SK-N-SH treated with all-trans-retinoic acid at 6 μM for 48 hours (cell line): ENCODE results near the gene CYP2A6.

ENCODE experiments used
- ATAC-seq: fragments of 200-7000 bp; cut with Tn5 transposase; 3 replicates; pipeline ENCODE4 v1.9.1; 2020; ENCODE audit warnings: mild to moderate bottlenecking, moderate library complexity
- ARNTL ChIP-seq: fragments of 450-650 bp; formaldehyde crosslinking; IDR thresholded peaks from 2 replicates; pipeline ENCODE4 v1.5.0; 2020; ENCODE audit warnings: low read depth, mild to moderate bottlenecking, moderate library complexity, borderline replicate concordance
- BACH2 ChIP-seq: fragments of 250-450 bp; sonication (Bioruptor Pico); IDR thresholded peaks from 2 replicates; pipeline ENCODE4 v1.9.0; 2021; ENCODE audit warnings: mild to moderate bottlenecking, borderline replicate concordance
- CREB5 ChIP-seq: fragments of 250-450 bp; sonication (Bioruptor Pico); IDR thresholded peaks from 2 replicates; pipeline ENCODE4 v1.5.1; 2020; ENCODE audit warnings: low read depth, mild to moderate bottlenecking, moderate library complexity
- CSDC2 ChIP-seq: fragments of 250-450 bp; sonication (Bioruptor Pico); IDR thresholded peaks from 2 replicates; pipeline ENCODE4 v1.5.0; 2020; ENCODE audit warnings: mild to moderate bottlenecking, moderate library complexity
- CSRNP3 ChIP-seq: fragments of 250-450 bp; sonication (Bioruptor Pico); IDR thresholded peaks from 2 replicates; pipeline ENCODE4 v1.5.1; 2021; ENCODE audit warnings: mild to moderate bottlenecking, moderate library complexity
- ESRRG ChIP-seq: fragments of 250-450 bp; sonication (Bioruptor Pico); IDR thresholded peaks from 2 replicates; pipeline ENCODE4 v1.6.1; 2021; ENCODE audit warnings: mild to moderate bottlenecking
- GLIS3 ChIP-seq: fragments of 250-450 bp; sonication (Bioruptor Pico); IDR thresholded peaks from 2 replicates; pipeline ENCODE4 v1.5.0; 2020; ENCODE audit warnings: mild to moderate bottlenecking, moderate library complexity
- ISL1 ChIP-seq: fragments of 250-450 bp; sonication (Bioruptor Pico); IDR thresholded peaks from 2 replicates; pipeline ENCODE4 v2.1.2; 2022; ENCODE audit warnings: mild to moderate bottlenecking, moderate library complexity
- PATZ1 ChIP-seq: fragments of 250-450 bp; sonication (Bioruptor Pico); IDR thresholded peaks from 2 replicates; pipeline ENCODE4 v1.8.0; 2020; ENCODE audit warnings: mild to moderate bottlenecking, moderate library complexity, borderline replicate concordance
- POU6F1 ChIP-seq: fragments of 250-450 bp; sonication (Bioruptor Pico); IDR thresholded peaks from 2 replicates; pipeline ENCODE4 v1.8.0; 2021; ENCODE audit warnings: low read depth, mild to moderate bottlenecking, moderate library complexity, borderline replicate concordance
- PPARA ChIP-seq: fragments of 250-450 bp; sonication (Bioruptor Pico); IDR thresholded peaks from 2 replicates; pipeline ENCODE4 v1.5.0; 2020; ENCODE audit warnings: mild to moderate bottlenecking, borderline replicate concordance
- RARB ChIP-seq: fragments of 250-450 bp; sonication (Bioruptor Pico); IDR thresholded peaks from 2 replicates; pipeline ENCODE4 v1.8.0; 2021; ENCODE audit warnings: mild to moderate bottlenecking, moderate library complexity
- SNAI2 ChIP-seq: fragments of 250-450 bp; sonication (Bioruptor Pico); IDR thresholded peaks from 2 replicates; pipeline ENCODE4 v1.5.0; 2020; ENCODE audit warnings: mild to moderate bottlenecking, moderate library complexity
- TOX ChIP-seq: fragments of 250-450 bp; sonication (Bioruptor Pico); IDR thresholded peaks from 2 replicates; pipeline ENCODE4 v1.8.0; 2021; ENCODE audit warnings: mild to moderate bottlenecking, moderate library complexity, borderline replicate concordance
- TSHZ2 ChIP-seq: fragments of 250-450 bp; sonication (Bioruptor Pico); IDR thresholded peaks from 2 replicates; pipeline ENCODE4 v1.5.0; 2020; ENCODE audit warnings: mild to moderate bottlenecking, moderate library complexity
- ZC3H10 ChIP-seq: fragments of 250-450 bp; sonication (Bioruptor Pico); IDR thresholded peaks from 2 replicates; pipeline ENCODE4 v1.5.1; 2021; ENCODE audit warnings: mild to moderate bottlenecking, moderate library complexity
- ZFP3 ChIP-seq: fragments of 250-450 bp; sonication (Bioruptor Pico); IDR thresholded peaks from 2 replicates; pipeline ENCODE4 v1.5.0; 2020; ENCODE audit warnings: mild to moderate bottlenecking, moderate library complexity
- ZFP30 ChIP-seq: fragments of 450-650 bp; formaldehyde crosslinking; IDR thresholded peaks from 2 replicates; pipeline ENCODE4 v1.5.0; 2022; ENCODE audit warnings: mild to moderate bottlenecking, moderate library complexity
- ZNF565 ChIP-seq: fragments of 450-650 bp; formaldehyde crosslinking; conservative IDR thresholded peaks from 2 replicates; pipeline ENCODE4 v1.5.0; 2020; ENCODE audit warnings: low read depth, mild to moderate bottlenecking, moderate library complexity
- ZNF8 ChIP-seq: fragments of 450-650 bp; formaldehyde crosslinking; IDR thresholded peaks from 2 replicates; pipeline ENCODE4 v1.5.0; 2020; ENCODE audit warnings: mild to moderate bottlenecking, moderate library complexity

CYP2A6 gene

GRCh38 chr19:40801426-40802299 lies 48.6 kb downstream of the CYP2A6 start:
- no peak for TF ChIP-seq PATZ1 (CRISPR knock-in tag)
- no peak for TF ChIP-seq TOX
- TF ChIP-seq CSRNP3 (CRISPR knock-in tag): no peak
- no peak for TF ChIP-seq PPARA
- TF ChIP-seq BACH2: no peak
- TF ChIP-seq GLIS3 (CRISPR knock-in tag): no peak
- TF ChIP-seq RARB (CRISPR knock-in tag): no peak
- TF ChIP-seq CSDC2 (CRISPR knock-in tag): no peak
- no peak for TF ChIP-seq ZFP3
- no peak for TF ChIP-seq ZC3H10 (CRISPR knock-in tag)
- no peak for TF ChIP-seq ESRRG (CRISPR knock-in tag)
- no peak for TF ChIP-seq CREB5
- TF ChIP-seq ZNF565 (CRISPR knock-in tag): no peak
- no peak for TF ChIP-seq TSHZ2 (CRISPR knock-in tag)
- TF ChIP-seq ZNF8: no peak
- TF ChIP-seq ZFP30: no peak
- ATAC-seq: no peak

GRCh38 chr19:40800997-40801377 lies 49.3 kb downstream of the CYP2A6 start:
- no peak for TF ChIP-seq ISL1 (CRISPR knock-in tag)
- no peak for TF ChIP-seq TOX
- no peak for TF ChIP-seq ESRRG (CRISPR knock-in tag)
- no peak for TF ChIP-seq POU6F1 (CRISPR knock-in tag)
- TF ChIP-seq ARNTL: no peak
- TF ChIP-seq ZFP30: no peak
- no peak for TF ChIP-seq CREB5
- no peak for TF ChIP-seq CSDC2 (CRISPR knock-in tag)
- TF ChIP-seq SNAI2 (CRISPR knock-in tag): no peak
- TF ChIP-seq, all 23 proteins: peak for 0
- no peak for ATAC-seq
